Raji (cell line): ENCODE measurements around the gene CLEC4M.

Source experiments
- POLR2A ChIP-seq: IDR thresholded peaks from 2 replicates; pipeline ENCODE4 v1.6.1; 2011; ENCODE audit warnings: low read depth, low read length, control low read depth; ENCODE audit not compliant: insufficient read depth

Gene CLEC4M

GRCh38 chr19:7737215-7737614 is 25.8 kb upstream of the CLEC4M start:
- TF ChIP-seq POLR2A, result no peak

DNA sequence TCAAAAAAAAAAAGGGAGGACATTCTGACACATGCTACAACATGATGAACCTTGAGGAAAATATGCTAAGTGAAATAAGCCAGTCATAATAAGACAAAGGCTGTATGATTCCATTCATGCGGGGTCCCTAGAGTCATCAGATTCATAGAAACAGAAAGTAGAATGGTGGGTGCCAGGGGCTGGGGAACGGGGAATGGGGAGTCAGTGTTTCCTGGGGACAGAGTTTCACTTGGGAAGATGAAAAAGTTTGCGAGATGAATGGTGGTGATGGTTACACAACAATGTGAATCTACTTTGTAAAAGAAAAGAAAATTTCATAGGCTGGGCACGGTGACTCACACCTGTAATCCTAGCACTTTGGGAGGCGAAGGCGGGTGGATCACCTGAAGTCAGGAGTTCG is 25.0 kb upstream of the CLEC4M start:
- TF ChIP-seq POLR2A, result no peak

DNA sequence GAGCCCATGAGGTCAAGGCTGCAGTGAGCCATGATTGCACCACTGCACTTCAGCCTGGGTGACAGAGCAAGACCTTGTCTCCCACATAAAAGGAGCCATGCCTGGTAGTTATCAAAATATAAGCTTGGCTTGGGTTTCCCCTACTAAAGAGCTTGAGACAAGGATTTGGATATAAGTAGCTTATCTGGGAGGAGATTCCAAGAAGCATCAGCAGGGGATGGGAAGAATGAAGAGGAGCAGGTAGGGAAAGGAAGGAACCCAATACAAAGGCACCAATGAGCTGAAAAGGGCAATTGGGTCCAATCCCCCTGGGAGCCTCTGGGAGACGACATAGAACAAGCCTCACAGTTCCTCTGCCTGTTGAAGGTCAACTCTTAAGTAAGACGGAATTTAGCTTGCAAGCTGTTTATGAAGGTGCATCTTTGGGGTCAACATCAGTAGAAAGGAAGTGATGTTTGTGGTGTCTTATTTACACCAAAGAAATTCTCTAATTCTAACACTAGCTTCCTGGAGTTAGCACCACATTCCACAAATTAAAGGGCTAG is 23.8 kb upstream of the CLEC4M start:
- no peak for TF ChIP-seq POLR2A

GRCh38 chr19:7739801-7740681 is 23.0 kb upstream of the CLEC4M start:
- no peak for TF ChIP-seq POLR2A

- TF ChIP-seq POLR2A, result no peak
Observed at GRCh38 chr19:7740682-7741054, 22.4 kb upstream of the CLEC4M start.

- TF ChIP-seq POLR2A, result no peak
Observed at GRCh38 chr19:7742575-7742974, 20.5 kb upstream of the CLEC4M start.

- no peak for TF ChIP-seq POLR2A
Observed at GRCh38 chr19:7742991-7743390, 20.1 kb upstream of the CLEC4M start.

GRCh38 chr19:7743425-7743841 is 19.6 kb upstream of the CLEC4M start:
- TF ChIP-seq POLR2A, result no peak

GRCh38 chr19:7744199-7744786 is 18.8 kb upstream of the CLEC4M start:
- TF ChIP-seq POLR2A, result no peak

DNA sequence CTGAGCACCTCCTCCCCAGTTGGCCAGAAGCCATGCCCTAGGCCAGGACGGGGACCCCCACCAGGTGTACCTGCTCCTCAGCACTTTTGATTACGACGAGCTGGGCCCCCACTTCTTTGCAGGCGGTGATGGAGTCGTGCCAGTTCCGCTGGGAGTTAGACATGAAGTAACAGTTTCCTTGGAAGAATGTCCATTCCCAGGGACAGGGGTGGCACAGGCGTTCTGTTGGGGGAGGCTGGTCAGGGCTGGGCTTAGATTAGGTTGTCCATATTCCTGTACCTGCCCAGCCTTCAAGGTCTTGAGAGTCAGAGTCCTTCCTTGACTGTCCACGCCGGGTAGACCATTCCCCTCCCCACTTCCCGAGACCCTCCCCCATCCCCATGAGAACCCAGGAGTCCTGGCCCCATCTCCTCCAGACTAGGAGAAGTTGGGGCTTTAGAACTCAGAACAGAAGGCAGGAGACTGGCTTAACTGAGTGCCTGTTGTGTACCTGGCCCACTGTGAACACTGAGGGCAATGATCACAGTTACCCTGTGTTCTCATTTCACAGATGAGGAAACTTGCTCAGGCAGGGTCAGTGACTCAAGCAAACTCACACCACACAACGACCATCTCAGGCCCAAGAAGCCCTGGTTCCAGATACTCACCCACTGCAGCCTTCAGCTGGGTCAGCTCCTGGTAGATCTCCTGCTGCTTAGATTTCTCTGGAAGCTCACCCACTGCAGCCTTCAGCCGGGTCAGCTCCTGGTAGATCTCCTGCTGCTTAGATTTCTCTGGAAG is 18.0 kb upstream of the CLEC4M start:
- TF ChIP-seq POLR2A, result no peak

- no peak for TF ChIP-seq POLR2A
Observed at GRCh38 chr19:7746903-7747884, 15.8 kb upstream of the CLEC4M start, which contains the start of gene CD209. Gene CD209 (minus strand): TSS chr19:7747534. CDS start chr19:7747511, 23 bp downstream.

- no peak for TF ChIP-seq POLR2A
Observed at GRCh38 chr19:7748171-7748570, 14.9 kb upstream of the CLEC4M start.

DNA sequence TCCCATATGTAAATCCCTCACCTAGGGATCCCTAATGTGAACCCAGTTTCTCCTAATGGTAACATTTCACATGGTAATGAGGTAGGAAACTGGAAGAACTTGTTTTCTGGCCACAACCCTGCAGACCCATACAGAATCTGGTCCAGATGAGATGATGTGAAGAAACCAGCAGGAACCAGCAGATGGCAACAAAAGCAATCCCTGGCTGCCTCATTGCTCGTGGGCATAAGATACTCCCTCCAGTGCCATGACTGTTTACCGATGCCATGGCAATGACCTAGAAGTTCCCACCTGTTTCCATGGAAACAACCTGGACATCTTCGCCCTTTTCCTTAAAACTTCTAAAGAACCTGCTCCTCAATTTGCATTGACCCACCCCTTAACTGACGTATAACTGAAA is 14.3 kb upstream of the CLEC4M start:
- TF ChIP-seq POLR2A, result no peak

DNA sequence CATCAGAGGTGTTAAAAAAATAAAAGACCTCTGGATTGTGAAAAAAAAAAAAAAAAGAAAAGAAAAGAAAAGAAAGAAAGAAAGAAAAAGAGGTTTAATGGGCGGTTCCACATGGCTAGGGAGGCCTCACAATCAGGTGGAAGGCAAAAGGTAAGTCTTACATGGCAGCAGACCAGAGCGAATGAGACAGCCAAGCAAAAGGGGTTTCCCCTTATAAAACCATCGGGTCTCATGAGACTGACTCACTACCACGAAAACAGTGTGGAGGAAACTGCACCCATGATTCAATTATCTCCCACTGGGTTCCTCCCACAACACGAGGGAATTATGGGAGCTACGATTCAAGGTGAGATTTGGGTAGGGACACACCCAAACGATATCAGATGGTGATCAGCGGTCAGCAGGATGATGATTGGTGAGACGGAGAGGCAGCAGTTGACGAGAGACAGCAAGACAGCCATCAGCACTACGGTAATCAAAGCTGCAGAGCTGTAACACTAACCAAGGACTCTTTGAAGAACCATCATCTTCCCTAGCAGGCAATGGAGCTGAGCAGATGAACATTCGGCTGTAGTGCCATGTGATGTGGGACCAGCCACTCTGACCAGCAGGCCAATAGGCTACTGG is 11.8 kb upstream of the CLEC4M start:
- TF ChIP-seq POLR2A, result no peak
